CD4-positive, alpha-beta T cell treated with Interleukin-17A for 4 hours (primary cell): ENCODE data around the gene PHAF1.
"Not testable (repeated sequence)": the region's sequence is repeated elsewhere in the genome, so short reads cannot be mapped to it uniquely, and the experiment has no call there.

ENCODE experiments used
- DNase-seq: peaks from one replicate; pipeline ENCODE4 v3.0.0-alpha.2; 2020; ENCODE audit warnings: mixed read lengths

Gene PHAF1

GRCh38 chr16:67105246-67105645 is 4.5 kb upstream of the PHAF1 start:
- no peak for DNase-seq

GRCh38 chr16:67105881-67106280 is 3.9 kb upstream of the PHAF1 start:
- DNase-seq: no peak

GRCh38 chr16:67108489-67108888 is 1.3 kb upstream of the PHAF1 start:
- no peak for DNase-seq

GRCh38 chr16:67108931-67109406 is 772 bp upstream of the PHAF1 start:
- DNase-seq: no peak

- no peak for DNase-seq
Observed at GRCh38 chr16:67111951-67112444, 2.3 kb downstream of the PHAF1 start.

GRCh38 chr16:67112591-67113399 is 3.1 kb downstream of the PHAF1 start:
- DNase-seq: no peak

GRCh38 chr16:67114793-67115192 is 5.1 kb downstream of the PHAF1 start:
- no peak for DNase-seq

- DNase-seq: no peak
Observed at GRCh38 chr16:67115639-67116038, 5.9 kb downstream of the PHAF1 start.

- DNase-seq: no peak
Observed at GRCh38 chr16:67116388-67117311, 6.9 kb downstream of the PHAF1 start.

- DNase-seq: no peak
Observed at GRCh38 chr16:67117716-67118115, 8.0 kb downstream of the PHAF1 start.

GRCh38 chr16:67120025-67120424 is 10.3 kb downstream of the PHAF1 start:
- no peak for DNase-seq

GRCh38 chr16:67122799-67123198 is 13.1 kb downstream of the PHAF1 start:
- not testable (repeated sequence) for DNase-seq

GRCh38 chr16:67128417-67128816 is 18.7 kb downstream of the PHAF1 start:
- DNase-seq: no peak

GRCh38 chr16:67128887-67129286 is 19.1 kb downstream of the PHAF1 start:
- no peak for DNase-seq

GRCh38 chr16:67129422-67129821 is 19.7 kb downstream of the PHAF1 start:
- no peak for DNase-seq

- DNase-seq: no peak
Observed at GRCh38 chr16:67137605-67138004, 27.9 kb downstream of the PHAF1 start.

- no peak for DNase-seq
Observed at GRCh38 chr16:67141391-67141790, 31.6 kb downstream of the PHAF1 start.

GRCh38 chr16:67142342-67142741 is 32.6 kb downstream of the PHAF1 start:
- DNase-seq: no peak

- no peak for DNase-seq
Observed at GRCh38 chr16:67144943-67145342, 35.2 kb downstream of the PHAF1 start.

GRCh38 chr16:67145746-67146145 is 36.0 kb downstream of the PHAF1 start:
- no peak for DNase-seq

GRCh38 chr16:67146523-67147357 is 37.0 kb downstream of the PHAF1 start:
- DNase-seq: no peak

GRCh38 chr16:67147437-67148140 is 37.8 kb downstream of the PHAF1 start:
- no peak for DNase-seq
